ENCODE measurements around the gene TM9SF1. TPM values are rescaled to one million over a fixed set of nuclear protein-coding genes. Genes with fewer than 3 reads are reported as not detected.

The TM9SF1 gene
- total RNA-seq, 1 donor from 2014 or later, result 24.5 TPM

DNA sequence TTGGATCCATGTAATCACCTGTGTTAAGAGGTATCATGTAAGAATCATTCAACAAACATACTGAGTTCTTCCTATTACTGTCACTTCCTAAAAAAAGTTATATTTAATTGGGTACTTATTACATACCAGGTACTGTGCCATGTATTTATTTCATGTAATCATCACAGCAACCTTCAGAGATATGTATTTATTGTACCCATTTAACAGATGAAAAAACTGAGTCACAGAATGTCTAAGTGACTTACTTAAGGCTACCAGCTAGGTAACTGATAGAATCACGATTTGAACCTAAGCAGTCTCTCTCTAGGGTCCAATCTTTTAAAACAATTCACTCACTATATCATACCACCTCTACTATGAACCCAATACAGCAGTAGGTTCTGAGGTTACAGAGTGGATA, 50.8 kb downstream of the TM9SF1 start:
- no peaks in the 10 kb centered on the region for H3K9me3 Mint-ChIP-seq
- no peak overlapping the region for H3K27ac Mint-ChIP-seq
- ChIA-PET POLR2A (interaction anchor here (0.5 to 2.2 kb wide), 4 partner anchors 17 to 97 kb away, joined by 3 to 9 read pairs (median 6); partner anchors contain the start of gene IRF9), CTCF (interaction anchor here (1.4 kb wide), 1 partner anchor 69 kb away, joined by 3 read pairs; the partner anchor contains the start of gene CHMP4A)
- H3K27me3 Mint-ChIP-seq, result no peaks in the 10 kb centered on the region
- TF ChIP-seq, protein P1, sequence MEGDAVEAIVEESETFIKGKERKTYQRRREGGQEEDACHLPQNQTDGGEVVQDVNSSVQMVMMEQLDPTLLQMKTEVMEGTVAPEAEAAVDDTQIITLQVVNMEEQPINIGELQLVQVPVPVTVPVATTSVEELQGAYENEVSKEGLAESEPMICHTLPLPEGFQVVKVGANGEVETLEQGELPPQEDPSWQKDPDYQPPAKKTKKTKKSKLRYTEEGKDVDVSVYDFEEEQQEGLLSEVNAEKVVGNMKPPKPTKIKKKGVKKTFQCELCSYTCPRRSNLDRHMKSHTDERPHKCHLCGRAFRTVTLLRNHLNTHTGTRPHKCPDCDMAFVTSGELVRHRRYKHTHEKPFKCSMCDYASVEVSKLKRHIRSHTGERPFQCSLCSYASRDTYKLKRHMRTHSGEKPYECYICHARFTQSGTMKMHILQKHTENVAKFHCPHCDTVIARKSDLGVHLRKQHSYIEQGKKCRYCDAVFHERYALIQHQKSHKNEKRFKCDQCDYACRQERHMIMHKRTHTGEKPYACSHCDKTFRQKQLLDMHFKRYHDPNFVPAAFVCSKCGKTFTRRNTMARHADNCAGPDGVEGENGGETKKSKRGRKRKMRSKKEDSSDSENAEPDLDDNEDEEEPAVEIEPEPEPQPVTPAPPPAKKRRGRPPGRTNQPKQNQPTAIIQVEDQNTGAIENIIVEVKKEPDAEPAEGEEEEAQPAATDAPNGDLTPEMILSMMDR (IDR thresholded peaks at IDR 0.05), result no peak
- no peak for DNase-seq
- no peak for ATAC-seq (ENCODE audit: low read depth)
- peaks cover 62% of the 10 kb centered on the region for H3K36me3 Mint-ChIP-seq (ENCODE audit: low read depth)
- peaks cover 74% of the 10 kb centered on the region for H3K4me1 Mint-ChIP-seq
- H3K4me3 Mint-ChIP-seq, result no peak overlapping the region
- intact Hi-C loops (cut with micrococcal nuclease), result no loop called here

DNA sequence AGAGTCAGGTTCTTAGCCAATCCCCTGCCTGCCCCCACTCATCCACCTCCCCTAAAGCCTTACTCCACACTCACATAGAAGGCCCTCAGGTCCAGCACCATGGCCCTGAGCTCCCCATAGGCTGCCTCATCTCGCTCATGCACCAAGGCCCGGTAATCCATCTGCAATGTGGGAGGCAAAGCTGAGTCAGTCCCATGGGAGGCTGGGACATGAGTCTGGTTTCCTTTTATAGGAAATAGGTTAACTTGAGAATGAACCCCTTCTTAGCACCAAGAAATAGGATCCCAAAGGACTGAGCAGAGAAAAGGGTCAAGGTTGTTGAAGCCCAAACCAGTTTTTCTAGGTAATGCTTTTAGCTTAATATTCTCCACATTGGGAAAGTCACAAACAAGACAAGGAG, 51.7 kb downstream of the TM9SF1 start:
- DNase-seq, result no peak
- no peak overlapping the region for H3K27ac Mint-ChIP-seq
- H3K9me3 Mint-ChIP-seq, result no peaks in the 10 kb centered on the region
- POLR2A ChIA-PET, result interaction anchor here (0.8 to 2.2 kb wide), 4 partner anchors 18 to 53 kb away, joined by 4 to 8 read pairs (median 4); partner anchors contain the start of genes DCAF11, IRF9 and NRL
- intact Hi-C loops (cut with micrococcal nuclease), result no loop called here
- CTCF ChIA-PET, result interaction anchor here (1.0 to 1.4 kb wide), 2 partner anchors 18 to 70 kb away, joined by 3 read pairs; partner anchors contain the start of genes CHMP4A and IRF9
- peaks cover 62% of the 10 kb centered on the region for H3K36me3 Mint-ChIP-seq (ENCODE audit: low read depth)
- no peak overlapping the region for H3K4me3 Mint-ChIP-seq
- peaks cover 75% of the 10 kb centered on the region for H3K4me1 Mint-ChIP-seq
- no peaks in the 10 kb centered on the region for H3K27me3 Mint-ChIP-seq
- TF ChIP-seq, protein P1 (IDR thresholded peaks at IDR 0.05), result no peak
- no peak for ATAC-seq (ENCODE audit: low read depth)

DNA sequence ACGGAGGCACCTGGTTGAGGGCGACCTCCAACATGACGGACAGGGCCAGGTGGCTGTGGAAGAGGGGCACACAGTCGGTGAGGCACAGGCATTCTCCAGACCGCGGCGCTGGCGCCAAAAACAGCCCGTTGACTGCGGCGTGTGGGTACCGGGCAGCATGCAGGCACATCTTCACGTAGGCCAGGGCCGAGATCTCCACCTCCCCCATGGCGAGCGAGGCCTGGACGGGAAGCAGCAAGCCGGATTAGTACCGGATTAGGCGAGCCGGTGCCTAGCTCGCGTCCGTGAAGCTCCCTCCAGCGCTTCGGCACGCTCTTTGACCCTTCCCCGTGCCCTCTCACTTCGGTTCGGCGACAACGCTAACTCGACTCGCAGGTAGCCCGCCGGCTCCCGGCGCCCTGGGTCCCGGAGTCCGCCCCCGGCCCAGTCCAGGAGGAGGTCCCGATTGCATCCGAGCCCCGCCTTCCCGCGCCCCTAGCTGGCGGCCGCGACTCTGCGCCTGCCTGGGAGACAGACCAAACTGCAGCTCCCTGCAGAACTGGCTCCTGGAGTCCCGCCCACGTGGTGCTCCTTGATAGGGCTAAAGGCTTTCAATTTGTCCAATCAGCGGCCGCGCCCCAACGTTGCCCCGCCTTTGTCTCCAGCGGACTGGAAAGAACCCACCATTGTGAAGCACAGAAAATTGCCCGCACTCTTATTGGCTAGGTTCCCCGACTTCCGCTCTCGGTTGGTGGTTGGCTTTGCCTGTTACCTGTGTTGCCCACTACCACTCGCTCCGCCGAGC, 54.0 kb downstream of the TM9SF1 start, which contains the start of gene EMC9:
EMC9 (minus strand) TSS at position 495 of the 784 bp plus-strand sequence; CDS start at position 208, 287 bp downstream.
- CTCF ChIA-PET, result interaction anchor here (1.0 to 3.1 kb wide), 3 partner anchors 19 to 32 kb away, joined by 10 to 13 read pairs (median 12); partner anchors contain the start of genes DCAF11, IRF9 and NRL
- TF ChIP-seq, protein P1 (IDR thresholded peaks at IDR 0.05), result no peak
- Mint-ChIP-seq H3K4me3 (peak within 1 kb of the TSS; percentile 83), H3K27me3 (no peaks in the 10 kb centered on the region), H3K27ac (peak within 1 kb of the TSS; percentile 87), H3K4me1 (peaks cover 78% of the 10 kb centered on the region), H3K9me3 (no peaks in the 10 kb centered on the region), H3K36me3 (ENCODE audit: low read depth) (peaks cover 74% of the 10 kb centered on the region)
- DNase-seq, result peak; percentile 92
- POLR2A ChIA-PET, result interaction anchor here (0.7 to 9.4 kb wide), 24 partner anchors 9 to 149 kb away, joined by 3 to 239 read pairs (median 6); partner anchors contain the start of genes CHMP4A, DCAF11, IPO4 and IRF9
- peak; percentile 90 for ATAC-seq (ENCODE audit: low read depth)
- intact Hi-C loops (cut with micrococcal nuclease), result loop anchor here (1.0 kb wide), 7 partner anchors 20 to 158 kb away; partner anchors contain the start of genes CHMP4A, DCAF11, DHRS1 and IPO4

DNA sequence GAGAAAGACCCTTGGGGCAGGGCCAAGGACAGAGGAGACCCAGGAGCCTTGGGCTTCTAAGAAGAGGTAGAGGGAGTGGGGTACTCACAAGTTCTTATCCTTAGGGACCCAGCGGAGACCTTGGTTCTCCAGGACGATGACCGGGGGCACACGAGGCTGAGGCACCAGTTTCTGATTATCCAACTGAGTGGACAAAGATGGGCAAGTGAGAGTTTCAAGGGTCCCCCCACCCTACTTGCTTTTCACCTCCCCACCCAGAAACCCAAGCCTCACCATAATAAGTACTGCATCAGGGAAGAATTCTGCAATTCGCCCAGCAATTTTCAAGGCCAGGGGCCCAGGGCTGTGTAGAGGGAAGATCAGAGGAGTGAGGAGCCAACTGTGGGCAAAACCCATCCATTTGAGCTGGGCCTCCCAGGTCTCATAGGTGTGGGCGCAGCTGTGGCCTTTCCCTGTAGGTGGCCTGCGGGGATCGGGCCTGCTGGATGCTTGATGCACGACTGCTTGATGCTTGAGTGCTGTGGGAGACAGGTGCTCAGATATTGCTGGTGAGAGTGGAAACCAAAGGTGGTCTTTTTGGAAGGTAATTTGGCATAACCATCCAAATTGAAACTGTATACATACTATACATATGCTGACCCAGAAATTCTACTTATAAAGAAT, 55.8 kb downstream of the TM9SF1 start:
- no peak for ATAC-seq (ENCODE audit: low read depth)
- DNase-seq, result no peak
- ChIA-PET POLR2A (interaction anchor here (0.9 to 9.4 kb wide), 4 partner anchors 8 to 49 kb away, joined by 3 to 239 read pairs (median 54); partner anchors contain the start of genes DCAF11, IPO4, NRL and PSME2), CTCF (interaction anchor here (3.1 kb wide), 1 partner anchor 31 kb away, joined by 13 read pairs; no protein-coding TSS in a partner anchor)
- peaks cover 68% of the 10 kb centered on the region for H3K4me1 Mint-ChIP-seq
- intact Hi-C loops (cut with micrococcal nuclease), result no loop called here
- no peak overlapping the region for H3K27ac Mint-ChIP-seq
- no peaks in the 10 kb centered on the region for H3K9me3 Mint-ChIP-seq
- H3K36me3 Mint-ChIP-seq (ENCODE audit: low read depth), result peaks cover 63% of the 10 kb centered on the region
- TF ChIP-seq, protein P1 (IDR thresholded peaks at IDR 0.05), result no peak
- peak overlapping the region; percentile 52 for H3K4me3 Mint-ChIP-seq
- H3K27me3 Mint-ChIP-seq, result no peaks in the 10 kb centered on the region

Other genes with a start within 250 kb of the TM9SF1 start
- 15.8 and 16.1 TPM in 2 replicates for gene DHRS4, start 241.7 kb downstream of the TM9SF1 start, total RNA-seq
- 12.7 and 17.9 TPM in 2 replicates for gene DHRS4L2, start 206.5 kb downstream of the TM9SF1 start, total RNA-seq
- 3.5 and 3.9 TPM in 2 replicates for gene CARMIL3, start 143.4 kb downstream of the TM9SF1 start, total RNA-seq
- 0.09 TPM in 1 of 2 replicates, not detected in the other for gene CPNE6, start 123.9 kb downstream of the TM9SF1 start, total RNA-seq
- gene PCK2, start 101.1 kb downstream of the TM9SF1 start, total RNA-seq, result 82.1 and 102 TPM in 2 replicates
- 84.3 and 86.5 TPM in 2 replicates for gene DCAF11, start 80.7 kb downstream of the TM9SF1 start, total RNA-seq
- gene NRL, start 80.5 kb downstream of the TM9SF1 start, total RNA-seq, result 5.4 and 5.5 TPM in 2 replicates
- 2.3 and 2.4 TPM in 2 replicates for gene FITM1, start 64.8 kb downstream of the TM9SF1 start, total RNA-seq
- gene PSME1, start 59.2 kb downstream of the TM9SF1 start, total RNA-seq, result 406 and 449 TPM in 2 replicates
- 22.5 and 22.6 TPM in 2 replicates for gene EMC9, start 53.9 kb downstream of the TM9SF1 start, total RNA-seq
- 285 and 312 TPM in 2 replicates for gene PSME2, start 48.8 kb downstream of the TM9SF1 start, total RNA-seq
- 87.4 and 99.8 TPM in 2 replicates for gene RNF31, start 47.9 kb downstream of the TM9SF1 start, total RNA-seq
- 221 and 229 TPM in 2 replicates for gene IRF9, start 34.2 kb downstream of the TM9SF1 start, total RNA-seq
- gene REC8, start 23.4 kb downstream of the TM9SF1 start, total RNA-seq, result 27.0 and 35.3 TPM in 2 replicates
- gene IPO4, start 6.6 kb downstream of the TM9SF1 start, total RNA-seq, result 76.4 and 80.3 TPM in 2 replicates
- gene TSSK4, start 10.3 kb upstream of the TM9SF1 start, total RNA-seq, result 0.66 and 0.98 TPM in 2 replicates
- gene CHMP4A, start 18.0 kb upstream of the TM9SF1 start, total RNA-seq, result 88.5 and 117 TPM in 2 replicates
- 12.7 and 16.3 TPM in 2 replicates for gene MDP1, start 20.6 kb upstream of the TM9SF1 start, total RNA-seq
- gene NEDD8, start 36.9 kb upstream of the TM9SF1 start, total RNA-seq, result 129 and 149 TPM in 2 replicates
- 43.8 and 50.2 TPM in 2 replicates for gene GMPR2, start 37.5 kb upstream of the TM9SF1 start, total RNA-seq
- gene TINF2, start 47.2 kb upstream of the TM9SF1 start, total RNA-seq, result 197 and 205 TPM in 2 replicates
- 6.4 and 6.5 TPM in 2 replicates for gene TGM1, start 67.7 kb upstream of the TM9SF1 start, total RNA-seq
- gene RABGGTA, start 76.2 kb upstream of the TM9SF1 start, total RNA-seq, result 53.6 and 70.5 TPM in 2 replicates
- 32.5 and 33.9 TPM in 2 replicates for gene DHRS1, start 104.3 kb upstream of the TM9SF1 start, total RNA-seq
- 30.5 and 36.4 TPM in 2 replicates for gene NOP9, start 104.4 kb upstream of the TM9SF1 start, total RNA-seq
- gene CIDEB, start 112.5 kb upstream of the TM9SF1 start, total RNA-seq, result 9.2 and 9.4 TPM in 2 replicates
- 7.7 and 9.1 TPM in 2 replicates for gene LTB4R2, start 114.7 kb upstream of the TM9SF1 start, total RNA-seq
- gene LTB4R, start 116.1 kb upstream of the TM9SF1 start, total RNA-seq, result 8.2 and 8.6 TPM in 2 replicates
- gene ADCY4, start 139.6 kb upstream of the TM9SF1 start, total RNA-seq, result 2.3 and 2.4 TPM in 2 replicates
- gene RIPK3, start 144.6 kb upstream of the TM9SF1 start, total RNA-seq, result 38.9 and 39.2 TPM in 2 replicates
- 9.4 and 11.2 TPM in 2 replicates for gene NFATC4, start 172.7 kb upstream of the TM9SF1 start, total RNA-seq
- 0.02 and 0.04 TPM in 2 replicates for gene NYNRIN, start 203.6 kb upstream of the TM9SF1 start, total RNA-seq
- 56.0 and 61.1 TPM in 2 replicates for gene CBLN3, start 234.2 kb upstream of the TM9SF1 start, total RNA-seq
- 121 and 130 TPM in 2 replicates for gene KHNYN, start 234.5 kb upstream of the TM9SF1 start, total RNA-seq
- gene SDR39U1, start 247.3 kb upstream of the TM9SF1 start, total RNA-seq, result 70.6 and 80.0 TPM in 2 replicates

Data from activated B cell treated with CpG ODN at 0.5 μM for 24 hours (primary cell).